Measurements from ENCODE around the gene USP24.

The USP24 gene

DNA sequence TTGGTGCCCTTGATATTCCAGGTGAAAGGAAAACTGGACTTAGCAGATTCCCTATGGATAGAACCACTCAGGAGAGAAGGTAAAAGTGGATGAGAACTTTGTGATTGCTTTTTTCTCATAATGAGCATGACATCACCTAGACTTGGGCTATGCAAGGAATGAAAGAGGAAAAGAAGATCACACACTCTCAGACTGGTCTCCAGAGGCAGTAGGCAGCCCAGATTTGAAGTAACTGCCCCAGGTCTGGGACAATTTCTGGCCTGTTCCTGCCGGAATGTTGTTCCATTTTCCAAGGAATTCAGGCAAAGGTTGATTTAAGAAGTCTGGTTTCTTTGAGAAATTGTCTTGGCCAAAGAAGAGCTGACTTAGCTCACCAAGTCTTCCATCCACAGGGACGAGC lies 31.7 kb upstream of the USP24 start:
- H3K9ac ChIP-seq (ENCODE audit: low read length in 5 of 5), result no peak overlapping the region
- no peaks in the 10 kb centered on the region for H3K27me3 ChIP-seq (ENCODE audit: control insufficient read depth in 5 of 5, insufficient read depth in 4 of 5, low read length in 5 of 5)
- H3K4me3 ChIP-seq (ENCODE audit: low read depth in 1 of 5, low read length in 5 of 5), result no peak overlapping the region
- H3K9me3 ChIP-seq (ENCODE audit: control insufficient read depth in 5 of 5, low read length in 5 of 5), result no peaks in the 10 kb centered on the region
- no peaks in the 10 kb centered on the region for H3K36me3 ChIP-seq (ENCODE audit: control insufficient read depth in 5 of 5, insufficient read depth in 5 of 5, low read length in 5 of 5)
- H3K4me1 ChIP-seq (ENCODE audit: control insufficient read depth in 5 of 5, insufficient read depth in 5 of 5, low read length in 5 of 5), result peaks cover 0 to 28% (median 16%) of the 10 kb centered on the region in 5 donors
- H3K27ac ChIP-seq (ENCODE audit: low read depth, low read length), result peak overlapping the region; percentile 18

DNA sequence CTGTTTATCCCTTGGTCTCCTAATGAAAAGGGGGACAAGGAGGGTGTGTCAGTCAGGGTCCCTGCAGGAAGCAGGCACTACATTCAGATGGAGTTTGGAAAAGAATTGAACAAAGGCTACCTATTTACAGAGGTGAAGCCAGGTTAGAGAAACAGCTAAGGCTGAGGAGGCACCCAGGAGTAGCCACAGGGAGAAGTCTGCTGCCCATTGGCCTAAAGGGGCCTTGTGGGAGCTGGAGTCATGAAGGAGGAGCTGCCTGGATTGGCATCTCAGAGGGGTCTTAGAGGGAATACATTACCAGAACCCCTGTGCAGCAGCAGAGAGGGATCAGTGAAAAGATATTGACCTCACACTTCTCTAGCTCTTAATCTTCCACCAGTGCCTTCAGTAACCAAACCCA lies 31.2 kb upstream of the USP24 start:
- H3K9me3 ChIP-seq (ENCODE audit: control insufficient read depth in 5 of 5, low read length in 5 of 5), result no peaks in the 10 kb centered on the region
- H3K27ac ChIP-seq (ENCODE audit: low read depth, low read length), result peak overlapping the region; percentile 18
- no peaks in the 10 kb centered on the region for H3K27me3 ChIP-seq (ENCODE audit: control insufficient read depth in 5 of 5, insufficient read depth in 4 of 5, low read length in 5 of 5)
- H3K4me1 ChIP-seq (ENCODE audit: control insufficient read depth in 5 of 5, insufficient read depth in 5 of 5, low read length in 5 of 5), result peaks cover 0 to 28% (median 16%) of the 10 kb centered on the region in 5 donors
- no peak overlapping the region for H3K4me3 ChIP-seq (ENCODE audit: low read depth in 1 of 5, low read length in 5 of 5)
- no peak overlapping the region for H3K9ac ChIP-seq (ENCODE audit: low read length in 5 of 5)
- no peaks in the 10 kb centered on the region for H3K36me3 ChIP-seq (ENCODE audit: control insufficient read depth in 5 of 5, insufficient read depth in 5 of 5, low read length in 5 of 5)

DNA sequence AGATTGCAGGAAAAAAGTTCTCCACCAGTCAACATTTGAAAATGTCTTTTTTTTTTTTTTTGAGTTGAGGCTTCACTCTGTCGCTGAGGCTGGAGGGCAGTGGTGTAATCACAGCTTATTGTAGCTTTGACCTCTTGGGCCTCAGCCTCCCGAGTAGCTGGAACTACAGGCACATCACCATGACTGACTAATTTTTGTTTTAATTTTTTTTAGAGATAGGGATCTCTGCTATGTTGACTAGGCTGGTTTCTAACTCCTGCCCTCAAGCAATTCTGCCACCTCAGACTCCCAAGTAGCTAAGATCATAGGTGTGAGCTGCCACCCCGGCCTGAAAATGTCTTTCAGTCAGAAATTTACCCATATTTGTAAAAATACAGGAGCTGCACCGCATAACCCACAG lies 30.6 kb upstream of the USP24 start:
- Histone ChIP-seq H3K27me3 (ENCODE audit: control insufficient read depth in 5 of 5, insufficient read depth in 4 of 5, low read length in 5 of 5) (no peaks in the 10 kb centered on the region), H3K4me3 (ENCODE audit: low read depth in 1 of 5, low read length in 5 of 5) (no peak overlapping the region), H3K9me3 (ENCODE audit: control insufficient read depth in 5 of 5, low read length in 5 of 5) (no peaks in the 10 kb centered on the region), H3K27ac (ENCODE audit: low read depth, low read length) (peak overlapping the region; percentile 18), H3K9ac (ENCODE audit: low read length in 5 of 5) (no peak overlapping the region), H3K36me3 (ENCODE audit: control insufficient read depth in 5 of 5, insufficient read depth in 5 of 5, low read length in 5 of 5) (no peaks in the 10 kb centered on the region), H3K4me1 (ENCODE audit: control insufficient read depth in 5 of 5, insufficient read depth in 5 of 5, low read length in 5 of 5) (peaks cover 0 to 28% (median 16%) of the 10 kb centered on the region in 5 donors)

DNA sequence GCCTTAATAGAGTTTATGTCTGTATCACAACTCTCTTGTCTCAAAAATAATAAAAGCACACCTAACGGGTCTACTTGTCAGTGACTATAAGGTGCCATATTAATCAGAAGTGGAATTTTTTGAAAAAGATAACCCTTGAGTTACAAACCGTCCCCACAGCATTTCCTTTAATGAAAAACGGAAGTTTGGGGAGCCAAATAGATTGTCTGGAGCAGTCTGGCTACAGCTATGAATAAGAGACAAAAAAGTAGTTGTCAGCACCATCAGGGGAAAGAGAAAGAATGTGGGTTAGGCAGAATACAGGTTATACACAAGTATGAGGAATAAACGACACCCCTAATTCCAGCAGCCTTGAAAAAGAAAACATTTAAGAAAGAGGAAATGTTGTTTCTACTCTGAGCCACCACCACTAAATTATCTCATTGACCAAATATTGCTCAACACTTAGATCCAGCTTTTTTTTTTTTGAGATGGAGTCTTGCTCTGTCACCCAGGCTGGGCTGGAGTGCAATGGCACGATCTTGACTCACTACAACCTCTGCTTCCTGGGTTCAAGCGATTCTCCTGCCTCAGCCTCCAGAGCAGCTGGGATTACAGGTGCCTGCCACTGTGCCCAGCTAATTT lies 29.4 kb upstream of the USP24 start:
- Histone ChIP-seq H3K36me3 (ENCODE audit: control insufficient read depth in 5 of 5, insufficient read depth in 5 of 5, low read length in 5 of 5) (no peaks in the 10 kb centered on the region), H3K4me3 (ENCODE audit: low read depth in 1 of 5, low read length in 5 of 5) (no peak overlapping the region), H3K9me3 (ENCODE audit: control insufficient read depth in 5 of 5, low read length in 5 of 5) (no peaks in the 10 kb centered on the region), H3K4me1 (ENCODE audit: control insufficient read depth in 5 of 5, insufficient read depth in 5 of 5, low read length in 5 of 5) (peaks cover 0 to 31% (median 16%) of the 10 kb centered on the region in 5 donors), H3K27ac (ENCODE audit: low read depth, low read length) (no peak overlapping the region), H3K9ac (ENCODE audit: low read length in 5 of 5) (no peak overlapping the region), H3K27me3 (ENCODE audit: control insufficient read depth in 5 of 5, insufficient read depth in 4 of 5, low read length in 5 of 5) (no peaks in the 10 kb centered on the region)

DNA sequence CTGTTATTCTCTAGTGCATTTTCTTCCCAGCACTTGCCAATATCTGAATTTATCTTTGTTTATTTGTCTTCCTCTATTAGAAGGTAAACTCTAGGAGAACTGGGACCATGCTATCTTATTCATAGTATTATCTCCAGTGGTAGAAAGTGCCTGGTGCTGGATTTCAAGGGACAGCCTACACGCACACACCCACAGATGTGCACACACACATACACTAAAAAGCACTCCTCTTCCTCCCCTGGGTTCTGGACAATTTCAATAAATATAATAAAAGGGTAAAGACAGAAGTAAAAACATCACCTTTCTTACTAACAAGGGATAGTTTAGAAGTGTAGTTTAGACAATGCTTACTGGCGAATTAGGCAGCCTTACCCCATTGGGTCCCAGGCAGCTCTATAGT lies 28.5 kb upstream of the USP24 start:
- H3K4me3 ChIP-seq (ENCODE audit: low read depth in 1 of 5, low read length in 5 of 5), result no peak overlapping the region
- no peak overlapping the region for H3K27ac ChIP-seq (ENCODE audit: low read depth, low read length)
- H3K4me1 ChIP-seq (ENCODE audit: control insufficient read depth in 5 of 5, insufficient read depth in 5 of 5, low read length in 5 of 5), result peaks cover 0 to 32% (median 16%) of the 10 kb centered on the region in 5 donors
- H3K9me3 ChIP-seq (ENCODE audit: control insufficient read depth in 5 of 5, low read length in 5 of 5), result no peaks in the 10 kb centered on the region
- no peaks in the 10 kb centered on the region for H3K27me3 ChIP-seq (ENCODE audit: control insufficient read depth in 5 of 5, insufficient read depth in 4 of 5, low read length in 5 of 5)
- H3K36me3 ChIP-seq (ENCODE audit: control insufficient read depth in 5 of 5, insufficient read depth in 5 of 5, low read length in 5 of 5), result no peaks in the 10 kb centered on the region
- no peak overlapping the region for H3K9ac ChIP-seq (ENCODE audit: low read length in 5 of 5)

DNA sequence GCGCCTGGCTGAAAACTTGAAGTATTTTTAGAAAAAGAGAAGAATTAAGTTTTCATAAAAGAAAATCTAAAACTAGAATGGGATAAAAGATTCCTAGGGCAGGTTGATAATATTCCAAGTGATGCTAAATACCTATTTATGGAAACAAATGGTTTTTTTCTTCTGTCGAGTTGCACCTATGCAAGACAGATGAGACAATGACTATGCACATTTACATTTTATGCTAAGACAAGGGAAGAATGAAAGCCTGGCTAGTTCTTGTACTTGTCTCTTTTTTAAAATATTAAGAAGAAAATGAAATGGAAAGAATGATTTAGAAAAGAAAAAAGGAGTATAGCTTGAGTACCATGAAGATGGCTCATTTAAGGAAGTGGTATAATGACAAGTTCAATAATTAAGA lies 24.4 kb upstream of the USP24 start:
- peaks cover 0 to 10% (median 8%) of the 10 kb centered on the region in 5 donors for H3K4me1 ChIP-seq (ENCODE audit: control insufficient read depth in 5 of 5, insufficient read depth in 5 of 5, low read length in 5 of 5)
- H3K27me3 ChIP-seq (ENCODE audit: control insufficient read depth in 5 of 5, insufficient read depth in 4 of 5, low read length in 5 of 5), result no peaks in the 10 kb centered on the region
- no peaks in the 10 kb centered on the region for H3K36me3 ChIP-seq (ENCODE audit: control insufficient read depth in 5 of 5, insufficient read depth in 5 of 5, low read length in 5 of 5)
- no peak overlapping the region for H3K27ac ChIP-seq (ENCODE audit: low read depth, low read length)
- no peaks in the 10 kb centered on the region for H3K9me3 ChIP-seq (ENCODE audit: control insufficient read depth in 5 of 5, low read length in 5 of 5)
- H3K4me3 ChIP-seq (ENCODE audit: low read depth in 1 of 5, low read length in 5 of 5), result no peak overlapping the region
- H3K9ac ChIP-seq (ENCODE audit: low read length in 5 of 5), result no peak overlapping the region

DNA sequence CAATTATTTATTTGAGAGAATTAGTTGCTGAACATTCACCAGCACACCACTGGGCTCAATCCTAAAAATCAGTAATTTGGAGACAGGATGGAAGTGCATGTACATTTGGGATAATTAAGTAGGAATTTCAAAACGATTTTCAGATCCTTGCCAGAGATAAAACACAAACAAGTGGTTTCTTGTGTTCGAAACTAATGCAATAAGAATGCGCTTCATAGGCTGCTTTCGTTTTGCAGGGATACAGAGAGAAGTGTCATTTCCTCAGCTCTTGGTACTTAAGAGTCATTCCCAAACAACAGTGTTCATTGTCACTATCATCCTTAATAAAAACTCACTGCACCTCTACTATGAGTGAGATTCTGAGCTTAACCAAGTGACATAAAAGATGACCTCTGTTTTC lies 20.6 kb upstream of the USP24 start:
- H3K4me3 ChIP-seq (ENCODE audit: low read depth in 1 of 5, low read length in 5 of 5), result peak overlapping the region in 3 of 5 donors; percentile 26 to 36 (median 31)
- H3K4me1 ChIP-seq (ENCODE audit: control insufficient read depth in 5 of 5, insufficient read depth in 5 of 5, low read length in 5 of 5), result peaks cover 0 to 17% (median 11%) of the 10 kb centered on the region in 5 donors
- no peaks in the 10 kb centered on the region for H3K27me3 ChIP-seq (ENCODE audit: control insufficient read depth in 5 of 5, insufficient read depth in 4 of 5, low read length in 5 of 5)
- no peaks in the 10 kb centered on the region for H3K36me3 ChIP-seq (ENCODE audit: control insufficient read depth in 5 of 5, insufficient read depth in 5 of 5, low read length in 5 of 5)
- no peaks in the 10 kb centered on the region for H3K9me3 ChIP-seq (ENCODE audit: control insufficient read depth in 5 of 5, low read length in 5 of 5)
- no peak overlapping the region for H3K27ac ChIP-seq (ENCODE audit: low read depth, low read length)
- no peak overlapping the region for H3K9ac ChIP-seq (ENCODE audit: low read length in 5 of 5)

DNA sequence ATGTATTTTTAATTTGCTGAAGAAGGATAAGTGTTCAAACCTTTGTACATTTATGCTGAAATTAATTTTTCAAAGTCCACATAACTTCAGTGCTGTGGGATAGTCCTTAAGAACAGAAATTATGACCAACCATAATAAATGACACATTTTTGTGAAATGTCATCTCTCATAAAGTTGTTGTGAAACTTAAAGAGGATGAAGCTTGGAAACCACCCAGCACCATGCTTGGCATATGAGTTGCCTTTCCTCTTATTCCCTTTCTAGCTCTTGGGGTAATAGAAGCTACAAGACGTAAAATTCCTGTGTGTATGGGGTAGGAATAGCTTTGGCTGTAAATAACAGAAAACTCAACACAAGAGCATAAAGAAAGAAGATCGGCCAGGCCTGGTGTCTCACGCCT lies 18.9 kb upstream of the USP24 start:
- Histone ChIP-seq H3K36me3 (ENCODE audit: control insufficient read depth in 5 of 5, insufficient read depth in 5 of 5, low read length in 5 of 5) (no peaks in the 10 kb centered on the region), H3K4me1 (ENCODE audit: control insufficient read depth in 5 of 5, insufficient read depth in 5 of 5, low read length in 5 of 5) (peaks cover 0 to 17% (median 8%) of the 10 kb centered on the region in 5 donors), H3K27ac (ENCODE audit: low read depth, low read length) (peak overlapping the region; percentile 66), H3K9me3 (ENCODE audit: control insufficient read depth in 5 of 5, low read length in 5 of 5) (no peaks in the 10 kb centered on the region), H3K9ac (ENCODE audit: low read length in 5 of 5) (no peak overlapping the region), H3K27me3 (ENCODE audit: control insufficient read depth in 5 of 5, insufficient read depth in 4 of 5, low read length in 5 of 5) (no peaks in the 10 kb centered on the region), H3K4me3 (ENCODE audit: low read depth in 1 of 5, low read length in 5 of 5) (no peak overlapping the region)

DNA sequence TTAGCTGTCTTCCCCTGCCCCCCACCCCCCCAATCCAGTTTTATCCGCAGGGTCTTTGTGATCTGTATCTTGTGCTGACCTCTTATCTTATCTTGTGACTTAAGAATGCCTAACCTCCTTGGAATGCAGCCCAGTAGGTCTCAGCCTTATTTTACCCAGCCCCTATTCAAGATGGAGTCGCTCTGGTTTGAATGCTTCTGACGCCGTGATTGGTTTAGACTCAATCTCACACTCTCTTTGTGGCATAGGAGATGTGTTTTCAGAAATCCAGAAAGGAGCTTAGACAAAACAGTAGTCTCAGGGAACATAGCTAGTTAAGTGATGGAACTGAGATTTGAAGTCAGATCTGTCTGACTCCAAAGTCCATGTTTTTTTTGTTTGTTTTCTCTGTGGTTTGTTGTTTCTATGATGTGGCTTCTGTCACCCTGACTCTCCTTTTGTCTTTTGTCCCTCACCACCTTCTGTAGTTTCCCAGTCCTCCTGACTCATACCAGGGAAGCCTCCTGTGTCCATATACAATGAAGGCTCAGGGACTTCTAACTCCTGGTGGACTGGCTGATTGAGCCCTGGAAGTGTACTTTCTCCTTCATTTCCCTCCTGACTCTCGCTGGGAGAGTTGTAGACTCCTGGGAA lies 18.1 kb upstream of the USP24 start:
- H3K4me1 ChIP-seq (ENCODE audit: control insufficient read depth in 5 of 5, insufficient read depth in 5 of 5, low read length in 5 of 5), result peaks cover 0 to 17% (median 8%) of the 10 kb centered on the region in 5 donors
- H3K27ac ChIP-seq (ENCODE audit: low read depth, low read length), result peak overlapping the region; percentile 27
- no peaks in the 10 kb centered on the region for H3K36me3 ChIP-seq (ENCODE audit: control insufficient read depth in 5 of 5, insufficient read depth in 5 of 5, low read length in 5 of 5)
- no peak overlapping the region for H3K4me3 ChIP-seq (ENCODE audit: low read depth in 1 of 5, low read length in 5 of 5)
- H3K27me3 ChIP-seq (ENCODE audit: control insufficient read depth in 5 of 5, insufficient read depth in 4 of 5, low read length in 5 of 5), result no peaks in the 10 kb centered on the region
- H3K9ac ChIP-seq (ENCODE audit: low read length in 5 of 5), result no peak overlapping the region
- H3K9me3 ChIP-seq (ENCODE audit: control insufficient read depth in 5 of 5, low read length in 5 of 5), result no peaks in the 10 kb centered on the region

DNA sequence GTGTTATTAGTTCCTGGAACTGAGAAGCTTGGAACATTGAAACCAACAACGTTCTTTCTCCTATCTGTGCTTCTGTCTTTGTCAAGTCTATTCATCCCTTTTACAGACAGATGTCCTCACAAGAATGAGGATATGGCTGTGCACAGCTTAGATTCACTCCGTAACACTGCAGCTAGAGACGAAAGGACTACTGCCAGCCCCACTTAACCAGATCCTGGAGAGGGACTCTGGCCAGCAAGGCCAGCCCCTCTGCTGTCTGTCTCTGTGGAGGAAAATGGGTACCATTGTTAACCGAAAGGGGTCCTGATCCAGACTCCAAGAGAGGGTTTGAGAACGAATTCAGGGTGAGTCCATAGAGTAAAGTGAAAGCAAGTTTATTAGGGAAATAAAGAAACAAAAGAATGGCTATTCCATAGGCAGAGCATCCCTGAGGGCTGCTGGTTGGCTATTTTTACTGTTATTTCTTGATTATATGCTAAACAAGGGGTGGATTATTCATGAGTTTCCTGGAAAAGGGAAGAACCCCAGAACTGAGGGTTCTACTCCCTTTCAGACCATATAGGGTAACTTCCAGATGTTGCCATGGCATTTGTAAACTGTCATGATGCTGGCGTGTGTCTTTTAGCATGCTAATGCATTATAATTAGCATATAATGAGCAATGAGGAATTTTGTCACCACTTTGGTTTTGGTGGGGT lies 17.4 kb upstream of the USP24 start:
- H3K9ac ChIP-seq (ENCODE audit: low read length in 5 of 5), result no peak overlapping the region

More for the DNA sequence above, 17.4 kb upstream of the USP24 start:
- Histone ChIP-seq H3K27ac (ENCODE audit: low read depth, low read length) (no peak overlapping the region), H3K4me3 (ENCODE audit: low read depth in 1 of 5, low read length in 5 of 5) (no peak overlapping the region), H3K4me1 (ENCODE audit: control insufficient read depth in 5 of 5, insufficient read depth in 5 of 5, low read length in 5 of 5) (peaks cover 0 to 17% (median 8%) of the 10 kb centered on the region in 5 donors), H3K36me3 (ENCODE audit: control insufficient read depth in 5 of 5, insufficient read depth in 5 of 5, low read length in 5 of 5) (no peaks in the 10 kb centered on the region), H3K9me3 (ENCODE audit: control insufficient read depth in 5 of 5, low read length in 5 of 5) (no peaks in the 10 kb centered on the region), H3K27me3 (ENCODE audit: control insufficient read depth in 5 of 5, insufficient read depth in 4 of 5, low read length in 5 of 5) (no peaks in the 10 kb centered on the region)
